ENCODE data around the gene CRNN.

Gene CRNN

DNA sequence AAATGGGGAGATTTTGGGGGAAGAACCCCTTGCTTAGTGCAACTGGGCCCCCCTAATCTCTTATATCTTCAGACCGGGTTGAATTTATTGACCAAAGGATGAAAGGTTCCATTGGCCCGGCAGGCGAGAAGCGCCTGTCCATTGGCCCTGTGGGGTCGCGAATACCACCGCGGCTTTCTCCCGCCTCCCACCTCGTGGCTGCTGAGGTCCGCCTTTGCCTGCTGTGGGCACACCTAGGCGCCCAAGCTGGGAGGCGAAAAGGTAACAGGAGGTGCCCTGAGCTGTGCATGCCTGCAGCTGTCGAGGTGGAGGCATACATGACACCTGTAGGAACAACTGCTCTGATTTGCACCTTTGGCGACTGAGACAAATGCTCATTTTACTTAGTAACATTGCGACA lies 33.1 kb downstream of the CRNN start:
- CTCF ChIA-PET, result interaction anchor here (1.0 kb wide), 1 partner anchor 60 kb away, joined by 4 read pairs; no protein-coding TSS in a partner anchor
- Histone ChIP-seq H3K27ac (ENCODE audit: extremely low read depth, low read depth, low read length) (no peak overlapping the region), H3K9me3 (ENCODE audit: control insufficient read depth, insufficient read depth, low read depth, low read length) (no peaks in the 10 kb centered on the region)

GRCh38 chr1:152374451-152374850 lies 39.6 kb downstream of the CRNN start:
- CTCF ChIA-PET, result no interaction called here
- POLR2A ChIA-PET, result no interaction called here
- H3K4me1 ChIP-seq (ENCODE audit: control insufficient read depth, insufficient read depth, low read length), result no peaks in the 10 kb centered on the region
- no peak overlapping the region for H3K27ac ChIP-seq (ENCODE audit: extremely low read depth, low read depth, low read length)
- H3K4me3 ChIP-seq (ENCODE audit: low read depth, low read length), result no peak overlapping the region
- no peaks in the 10 kb centered on the region for H3K36me3 ChIP-seq (ENCODE audit: control insufficient read depth in 2 of 2, insufficient read depth in 1 of 2, low read length in 2 of 2)
- H3K9me3 ChIP-seq (ENCODE audit: control insufficient read depth, insufficient read depth, low read depth, low read length), result no peaks in the 10 kb centered on the region
- no peak for TF ChIP-seq ZNF843 (tag by site-specific recombination; IDR thresholded peaks at IDR 0.05)
- no peak for TF ChIP-seq ZNF398 (tag by site-specific recombination; IDR thresholded peaks at IDR 0.05)
- no peak for TF ChIP-seq GLI2 (tag by site-specific recombination; IDR thresholded peaks at IDR 0.05; ENCODE audit: borderline replicate concordance, low read depth)
- TF ChIP-seq ZBTB17 (tag by site-specific recombination; IDR thresholded peaks at IDR 0.05), result no peak
- TF ChIP-seq ZNF561 (tag by site-specific recombination; IDR thresholded peaks at IDR 0.05; ENCODE audit: borderline replicate concordance), result no peak
- TF ChIP-seq ZNF768 (tag by site-specific recombination; IDR thresholded peaks at IDR 0.05), result no peak
- no peak for TF ChIP-seq ZNF791 (tag by site-specific recombination; IDR thresholded peaks at IDR 0.05)
- no peak for TF ChIP-seq ZNF324 (tag by site-specific recombination; IDR thresholded peaks at IDR 0.05)
- no peak for TF ChIP-seq ZNF645 (tag by site-specific recombination; IDR thresholded peaks at IDR 0.05)
- no peak for TF ChIP-seq RBAK (tag by site-specific recombination; IDR thresholded peaks at IDR 0.05)
- no peak for TF ChIP-seq ZNF202 (tag by site-specific recombination; IDR thresholded peaks at IDR 0.05; ENCODE audit: borderline replicate concordance)
- no peak for TF ChIP-seq ZNF544 (tag by site-specific recombination; IDR thresholded peaks at IDR 0.05)
- TF ChIP-seq ZNF184 (tag by site-specific recombination; IDR thresholded peaks at IDR 0.05), result no peak
- TF ChIP-seq ZNF792 (tag by site-specific recombination; IDR thresholded peaks at IDR 0.05), result no peak
- no peak for TF ChIP-seq ZNF776 (tag by site-specific recombination; IDR thresholded peaks at IDR 0.05; ENCODE audit: borderline replicate concordance)
- no peak for TF ChIP-seq SALL2 (tag by site-specific recombination; IDR thresholded peaks at IDR 0.05; ENCODE audit: borderline replicate concordance)
- no peak for TF ChIP-seq OVOL3 (tag by site-specific recombination; IDR thresholded peaks at IDR 0.05)
- no peak for TF ChIP-seq ZNF549 (tag by site-specific recombination; IDR thresholded peaks at IDR 0.05)
- TF ChIP-seq GLI4 (tag by site-specific recombination; IDR thresholded peaks at IDR 0.05), result no peak
- no peak for TF ChIP-seq ZNF692 (tag by site-specific recombination; IDR thresholded peaks at IDR 0.05)

More for the DNA sequence above, 33.1 kb downstream of the CRNN start:
- TF ChIP-seq TRIM28 (IDR thresholded peaks at IDR 0.05; ENCODE audit: borderline replicate concordance, low read length), result no peak
- no peak for TF ChIP-seq PATZ1 (tag by site-specific recombination; IDR thresholded peaks at IDR 0.05)
- TF ChIP-seq ZNF10 (tag by site-specific recombination; IDR thresholded peaks at IDR 0.05), result no peak
- no peak for TF ChIP-seq ZNF350 (tag by site-specific recombination; IDR thresholded peaks at IDR 0.05)
- TF ChIP-seq ZNF544 (tag by site-specific recombination; IDR thresholded peaks at IDR 0.05), result no peak
- no peak for TF ChIP-seq BCL11A (tag by site-specific recombination; IDR thresholded peaks at IDR 0.05; ENCODE audit: low read depth)
- no peak for TF ChIP-seq ZSCAN30 (tag by site-specific recombination; IDR thresholded peaks at IDR 0.05)
- no peak for TF ChIP-seq GLI2 (tag by site-specific recombination; IDR thresholded peaks at IDR 0.05; ENCODE audit: borderline replicate concordance, low read depth)
- TF ChIP-seq HOXA7 (CRISPR knock-in tag; IDR thresholded peaks at IDR 0.05; ENCODE audit: borderline replicate concordance), result no peak
- no peak for TF ChIP-seq ZNF777 (tag by site-specific recombination; IDR thresholded peaks at IDR 0.05; ENCODE audit: borderline replicate concordance)
- POLR2A ChIA-PET, result no interaction called here
- Histone ChIP-seq H3K4me1 (ENCODE audit: control insufficient read depth, insufficient read depth, low read length) (no peaks in the 10 kb centered on the region), H3K36me3 (ENCODE audit: control insufficient read depth in 2 of 2, insufficient read depth in 1 of 2, low read length in 2 of 2) (no peaks in the 10 kb centered on the region), H3K4me3 (ENCODE audit: low read depth, low read length) (no peak overlapping the region)
